ENCODE results near the gene TOGARAM2.

GRCh38 chr2:29046321-29046720 lies 65.2 kb downstream of the TOGARAM2 start:
- TF ChIP-seq EZH2 (IDR thresholded peaks at IDR 0.05) = no peak
- TF ChIP-seq POLR2AphosphoS5 (IDR thresholded peaks at IDR 0.05; ENCODE audit: borderline replicate concordance, low read depth, low read length) = no peak
- no peak for TF ChIP-seq FOXP2 (optimal IDR thresholded peaks at IDR 0.05; ENCODE audit: control extremely low read depth, extremely low read length, insufficient read depth)

Data from SK-N-MC (cell line).